ENCODE measurements around the gene SLC24A4. TPM values are rescaled to one million over a fixed set of nuclear protein-coding genes. Genes with fewer than 3 reads are reported as not detected.

The SLC24A4 gene
- total RNA-seq, 1 donor from 2014 or later, result not detected

DNA sequence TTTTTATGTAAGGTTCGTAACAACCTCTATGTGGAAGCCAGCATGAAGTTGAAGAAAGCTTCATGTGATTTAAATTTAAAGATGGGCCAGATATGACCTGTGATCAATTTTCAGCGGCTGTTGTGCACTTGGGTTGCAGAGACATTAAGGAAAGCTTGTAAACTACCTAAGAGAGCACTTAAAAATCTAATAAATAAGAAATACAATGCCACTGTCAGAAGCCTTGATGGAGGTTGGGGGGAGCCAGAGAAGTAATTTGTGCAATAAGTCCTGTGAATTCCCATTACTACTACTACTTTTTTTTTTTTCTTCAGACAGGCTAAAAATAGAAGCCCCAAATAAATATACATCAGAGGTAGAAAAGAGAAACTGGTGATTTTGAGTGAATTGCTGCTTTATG, 30.3 kb upstream of the SLC24A4 start:
- DNase-seq (ENCODE audit: low read depth) (no peak), FAIRE-seq (no peak)
- Histone ChIP-seq H3K27me3 (ENCODE audit: control insufficient read depth, insufficient read depth, low read length) (no peaks in the 10 kb centered on the region), H3K36me3 (ENCODE audit: control insufficient read depth, insufficient read depth, low read length) (no peaks in the 10 kb centered on the region), H3K4me3 (ENCODE audit: low read depth, low read length) (no peak overlapping the region)
- TF ChIP-seq, protein P1, sequence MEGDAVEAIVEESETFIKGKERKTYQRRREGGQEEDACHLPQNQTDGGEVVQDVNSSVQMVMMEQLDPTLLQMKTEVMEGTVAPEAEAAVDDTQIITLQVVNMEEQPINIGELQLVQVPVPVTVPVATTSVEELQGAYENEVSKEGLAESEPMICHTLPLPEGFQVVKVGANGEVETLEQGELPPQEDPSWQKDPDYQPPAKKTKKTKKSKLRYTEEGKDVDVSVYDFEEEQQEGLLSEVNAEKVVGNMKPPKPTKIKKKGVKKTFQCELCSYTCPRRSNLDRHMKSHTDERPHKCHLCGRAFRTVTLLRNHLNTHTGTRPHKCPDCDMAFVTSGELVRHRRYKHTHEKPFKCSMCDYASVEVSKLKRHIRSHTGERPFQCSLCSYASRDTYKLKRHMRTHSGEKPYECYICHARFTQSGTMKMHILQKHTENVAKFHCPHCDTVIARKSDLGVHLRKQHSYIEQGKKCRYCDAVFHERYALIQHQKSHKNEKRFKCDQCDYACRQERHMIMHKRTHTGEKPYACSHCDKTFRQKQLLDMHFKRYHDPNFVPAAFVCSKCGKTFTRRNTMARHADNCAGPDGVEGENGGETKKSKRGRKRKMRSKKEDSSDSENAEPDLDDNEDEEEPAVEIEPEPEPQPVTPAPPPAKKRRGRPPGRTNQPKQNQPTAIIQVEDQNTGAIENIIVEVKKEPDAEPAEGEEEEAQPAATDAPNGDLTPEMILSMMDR (IDR thresholded peaks at IDR 0.05; ENCODE audit: insufficient read depth, low read length, severe bottlenecking), result no peak

DNA sequence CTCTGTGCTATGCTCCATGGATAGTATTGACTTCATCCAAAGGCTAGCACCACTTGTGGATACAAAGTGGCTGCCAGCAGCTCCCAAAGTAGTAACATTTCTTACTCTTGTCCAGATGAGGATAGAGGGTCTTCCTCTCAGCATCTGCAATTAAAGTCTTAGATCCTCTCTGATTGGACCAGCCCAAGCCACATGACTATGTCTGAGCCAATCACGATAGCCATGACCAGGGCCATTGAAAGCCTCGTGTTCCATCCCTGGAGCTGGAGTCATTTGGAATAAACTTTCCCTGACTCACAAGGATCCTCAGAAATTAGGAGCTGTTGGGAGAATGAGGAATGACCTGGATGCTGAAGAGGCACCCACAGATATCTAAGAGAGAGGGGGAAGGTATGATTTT, 28.5 kb upstream of the SLC24A4 start:
- no peaks in the 10 kb centered on the region for H3K27me3 ChIP-seq (ENCODE audit: control insufficient read depth, insufficient read depth, low read length)
- H3K4me3 ChIP-seq (ENCODE audit: low read depth, low read length), result no peak overlapping the region
- no peak for DNase-seq (ENCODE audit: low read depth)
- FAIRE-seq, result no peak
- TF ChIP-seq, protein P1 (IDR thresholded peaks at IDR 0.05; ENCODE audit: insufficient read depth, low read length, severe bottlenecking), result no peak
- H3K36me3 ChIP-seq (ENCODE audit: control insufficient read depth, insufficient read depth, low read length), result no peaks in the 10 kb centered on the region

DNA sequence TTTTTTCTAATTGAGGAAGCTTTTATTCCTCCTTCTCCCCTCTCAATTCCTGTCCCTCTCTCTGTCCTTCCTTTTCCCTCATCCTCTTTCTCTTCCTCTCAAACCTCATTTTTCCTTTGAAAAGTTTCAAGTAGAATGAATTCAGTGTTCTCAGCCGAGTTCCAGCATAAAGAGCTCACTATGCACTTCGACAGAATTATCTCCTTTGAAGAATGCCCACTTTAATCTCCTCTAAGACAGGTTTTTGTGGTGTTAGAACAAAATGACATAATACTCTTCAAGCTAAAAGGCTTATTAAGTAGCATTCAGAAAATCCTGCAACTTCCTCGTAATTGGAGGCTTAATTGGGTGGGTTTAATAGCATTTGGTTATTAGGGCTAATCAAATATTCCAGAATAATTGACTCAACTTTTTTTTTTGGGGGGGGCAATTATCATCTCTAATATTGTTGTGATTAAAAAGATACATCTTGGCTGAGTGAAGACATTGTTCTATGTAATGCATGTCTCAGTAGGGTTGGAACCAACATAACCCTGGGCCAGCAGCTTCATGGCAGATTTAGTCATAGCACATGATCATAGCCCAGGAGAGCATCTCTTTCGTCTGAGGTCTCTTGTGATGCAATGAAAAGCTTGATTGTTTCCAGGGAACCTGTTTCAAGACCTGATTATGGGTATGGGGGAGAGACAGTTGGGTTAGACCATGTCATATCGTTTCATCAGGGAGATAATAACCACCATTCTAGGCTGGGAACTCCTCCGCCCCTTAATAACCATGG, 25.0 kb upstream of the SLC24A4 start:
- Histone ChIP-seq H3K27me3 (ENCODE audit: control insufficient read depth, insufficient read depth, low read length) (no peaks in the 10 kb centered on the region), H3K36me3 (ENCODE audit: control insufficient read depth, insufficient read depth, low read length) (no peaks in the 10 kb centered on the region), H3K4me3 (ENCODE audit: low read depth, low read length) (no peak overlapping the region)
- FAIRE-seq (peak; percentile 52), DNase-seq (ENCODE audit: low read depth) (no peak)
- TF ChIP-seq, protein P1 (IDR thresholded peaks at IDR 0.05; ENCODE audit: insufficient read depth, low read length, severe bottlenecking), result no peak

DNA sequence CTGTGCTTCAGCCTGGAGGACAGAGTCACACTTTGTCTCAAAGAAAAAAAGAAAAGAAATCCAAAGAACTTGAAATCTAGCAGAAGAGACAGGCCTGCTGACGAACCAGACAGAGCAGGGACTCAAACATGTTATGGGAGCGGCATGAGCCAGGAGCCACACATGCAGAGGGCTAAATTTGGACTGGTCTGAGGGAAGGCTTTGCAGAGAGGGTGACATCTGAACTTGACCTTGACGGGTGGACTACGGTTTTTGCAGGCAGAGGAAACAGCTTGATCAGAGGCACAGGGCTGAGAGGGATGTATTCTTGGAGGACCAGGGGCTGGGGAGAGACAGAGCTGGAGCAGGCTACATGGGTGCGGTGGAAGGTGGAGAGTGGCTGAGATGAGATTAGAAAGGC, 20.5 kb upstream of the SLC24A4 start:
- TF ChIP-seq, protein P1 (IDR thresholded peaks at IDR 0.05; ENCODE audit: insufficient read depth, low read length, severe bottlenecking), result no peak
- no peaks in the 10 kb centered on the region for H3K27me3 ChIP-seq (ENCODE audit: control insufficient read depth, insufficient read depth, low read length)
- FAIRE-seq, result no peak

DNA sequence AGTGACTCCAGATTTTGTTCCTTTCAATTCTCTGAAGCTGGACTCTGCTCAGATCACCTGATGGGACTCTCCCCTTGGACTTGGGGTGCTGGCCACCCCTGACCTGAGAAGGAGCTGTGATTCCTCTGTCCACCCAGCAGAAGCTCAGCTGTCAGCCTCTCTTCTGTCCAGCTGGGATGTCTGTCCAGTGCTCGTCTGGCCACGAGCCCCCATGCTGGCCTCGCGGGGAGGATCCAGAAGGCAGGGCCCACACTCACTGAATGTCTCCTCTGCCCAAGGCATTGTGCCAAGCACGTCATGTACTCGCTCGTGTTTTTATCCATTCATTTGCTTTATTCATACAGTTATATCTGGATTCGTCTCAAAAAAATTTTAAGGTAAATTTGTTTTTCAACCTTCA, 14.2 kb upstream of the SLC24A4 start:
- no peaks in the 10 kb centered on the region for H3K27me3 ChIP-seq (ENCODE audit: control insufficient read depth, insufficient read depth, low read length)
- DNase-seq (ENCODE audit: low read depth) (no peak), FAIRE-seq (no peak)
- no peak overlapping the region for H3K4me3 ChIP-seq (ENCODE audit: low read depth, low read length)
- TF ChIP-seq, protein P1 (IDR thresholded peaks at IDR 0.05; ENCODE audit: insufficient read depth, low read length, severe bottlenecking), result no peak
- H3K36me3 ChIP-seq (ENCODE audit: control insufficient read depth, insufficient read depth, low read length), result no peaks in the 10 kb centered on the region

More for the DNA sequence above, 20.5 kb upstream of the SLC24A4 start:
- Histone ChIP-seq H3K36me3 (ENCODE audit: control insufficient read depth, insufficient read depth, low read length) (no peaks in the 10 kb centered on the region), H3K4me3 (ENCODE audit: low read depth, low read length) (no peak overlapping the region)
- no peak for DNase-seq (ENCODE audit: low read depth)

Data from bronchial epithelial cell (primary cell).